SKM-1 (cell line): ENCODE measurements around the gene MAP4.
A peak's percentile ranks its signal among the peaks of the same experiment; 100 is the strongest.
"Not testable (repeated sequence)": the region's sequence is repeated elsewhere in the genome, so short reads cannot be mapped to it uniquely, and the experiment has no call there.

Source experiments
- DNase-seq: peaks from one replicate; lab custom pipeline; 2025; ENCODE audit not compliant: unreplicated experiment; lab: John Stamatoyannopoulos, UW

The MAP4 gene

DNA sequence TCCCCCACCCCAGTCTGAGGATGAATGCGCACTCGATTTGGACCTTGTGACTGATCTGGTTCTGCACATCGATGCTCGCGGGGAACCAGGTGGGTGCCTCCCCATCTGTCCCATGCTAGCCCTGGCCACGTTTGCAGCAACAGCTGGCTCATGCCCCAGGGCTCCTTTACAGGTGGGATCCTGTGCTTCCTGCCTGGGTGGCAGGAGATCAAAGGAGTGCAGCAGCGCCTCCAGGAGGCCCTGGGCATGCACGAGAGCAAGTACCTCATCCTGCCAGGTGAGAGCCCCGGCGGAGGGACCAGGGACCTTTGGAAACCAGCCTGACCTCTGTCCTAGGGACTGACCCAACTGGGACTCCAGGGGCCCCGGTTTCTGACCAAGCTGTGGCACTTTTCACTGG lies 169.0 kb downstream of the MAP4 start:
- DNase-seq = no peak

DNA sequence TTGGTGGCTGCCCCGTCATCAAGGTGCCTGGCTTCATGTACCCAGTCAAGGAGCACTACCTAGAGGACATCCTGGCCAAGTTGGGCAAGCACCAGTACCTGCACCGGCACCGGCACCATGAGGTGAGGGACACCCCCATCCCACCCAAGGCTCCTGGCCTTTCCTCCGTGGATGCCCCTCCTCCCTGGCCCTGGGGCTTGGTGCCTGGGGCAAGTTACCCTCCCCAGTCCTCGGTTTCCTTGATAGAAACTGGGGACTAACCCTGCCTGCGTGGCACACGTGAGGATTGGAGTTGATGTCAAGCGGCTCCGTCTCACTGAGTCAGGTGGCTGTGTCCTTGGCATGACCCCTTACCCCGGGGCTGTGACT lies 169.4 kb downstream of the MAP4 start:
- DNase-seq = no peak

- no peak for DNase-seq
Measured at GRCh38 chr3:47846186-47846879, 169.9 kb downstream of the MAP4 start.

DNA sequence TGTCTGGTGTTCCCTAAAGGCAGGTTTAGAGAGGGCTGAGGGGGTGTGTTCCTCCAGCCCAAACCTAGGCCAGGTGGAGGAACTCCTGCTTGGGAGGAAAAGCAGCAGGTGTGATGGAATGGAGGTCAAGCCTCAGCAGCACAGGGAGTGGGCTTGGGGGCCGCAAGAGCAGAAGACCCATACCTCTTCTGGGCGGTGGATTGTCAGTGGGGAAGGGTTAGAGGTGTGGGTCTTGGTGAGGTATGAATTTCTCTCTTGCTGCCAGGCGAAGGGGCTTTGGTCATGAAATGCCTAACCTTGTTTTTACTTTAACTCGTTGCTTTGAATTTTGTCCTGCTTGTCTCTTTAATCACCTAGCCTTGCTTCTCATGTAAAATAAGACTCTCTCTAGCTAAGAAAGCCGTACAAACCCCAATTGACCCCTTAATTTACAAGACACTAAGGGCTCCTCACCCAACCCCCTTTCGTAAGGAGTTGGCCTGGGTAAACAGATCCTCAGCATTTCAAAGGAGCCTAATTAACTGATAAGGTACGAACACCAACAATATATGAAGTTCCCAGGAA lies 174.3 kb downstream of the MAP4 start:
- DNase-seq = no peak

GRCh38 chr3:47838503-47838902 lies 177.7 kb downstream of the MAP4 start:
- no peak for DNase-seq

DNA sequence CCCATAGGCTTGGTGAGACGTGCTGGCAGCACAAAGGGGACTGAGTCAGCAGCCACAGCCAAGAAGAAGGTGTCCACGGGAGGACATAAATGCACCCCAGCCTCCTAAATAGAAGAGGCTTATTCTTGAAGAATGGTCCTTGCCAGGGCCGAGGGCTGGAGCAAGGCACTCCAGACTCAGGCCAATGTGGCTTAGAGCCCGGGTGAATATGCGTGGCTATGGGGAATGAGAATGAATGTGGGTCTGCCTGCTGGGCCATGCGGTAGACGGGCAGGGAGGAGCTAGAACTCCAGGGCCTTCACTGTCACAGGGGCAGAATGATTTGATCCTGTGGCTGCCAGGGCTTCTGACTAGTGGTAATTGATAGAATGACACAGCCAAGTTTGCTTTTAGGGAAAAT lies 179.2 kb downstream of the MAP4 start:
- no peak for DNase-seq

- not testable (repeated sequence) for DNase-seq
Measured at GRCh38 chr3:47829482-47829881, 186.7 kb downstream of the MAP4 start.

GRCh38 chr3:47825590-47825989 lies 190.6 kb downstream of the MAP4 start:
- no peak for DNase-seq

DNA sequence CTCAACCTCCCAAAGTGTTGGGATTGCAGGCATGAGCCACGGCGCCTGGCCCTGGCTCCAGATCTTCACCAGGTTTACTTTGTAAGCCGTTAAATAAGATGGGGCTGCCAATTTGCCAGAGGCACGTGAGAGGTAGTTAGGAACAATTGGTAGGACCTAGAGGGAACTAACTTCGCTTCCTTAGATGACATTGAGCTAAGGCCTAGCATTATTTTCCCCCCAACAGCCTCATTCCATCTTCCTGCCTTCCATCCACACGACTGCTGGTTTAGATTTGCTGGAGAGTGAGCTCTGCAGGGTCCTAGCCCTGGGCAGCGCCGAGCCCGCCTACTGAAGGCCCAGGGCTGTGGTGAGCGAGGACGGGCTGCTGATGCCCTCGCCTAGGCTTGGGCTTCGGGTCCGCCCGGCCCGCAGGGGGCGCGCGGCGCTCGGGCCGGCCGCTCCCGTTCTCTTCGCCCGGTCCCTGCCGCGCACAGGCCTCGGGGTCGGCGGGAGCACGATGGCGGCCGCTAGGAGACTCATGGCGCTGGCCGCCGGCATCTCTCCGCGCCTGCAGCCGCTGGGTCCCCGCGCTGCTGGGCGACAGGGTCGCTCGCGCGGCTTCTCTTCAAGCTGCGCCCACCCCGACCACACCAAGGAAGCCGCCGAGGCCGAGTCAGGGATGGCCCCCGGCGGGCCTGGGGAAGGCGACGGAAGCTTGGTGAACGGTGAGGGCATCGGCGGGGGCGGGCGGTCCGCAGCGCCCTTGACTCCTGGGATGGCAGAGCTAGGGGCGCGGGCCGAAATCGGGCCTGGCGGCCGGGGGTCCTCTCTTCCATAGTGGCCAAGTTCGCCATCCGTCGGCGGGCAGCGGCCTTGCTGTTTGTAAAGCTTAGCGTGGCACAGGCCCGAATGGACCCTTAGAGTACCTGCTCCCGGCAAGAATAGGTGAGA lies 191.4 kb downstream of the MAP4 start:
- peak; percentile 36 for DNase-seq

GRCh38 chr3:47817609-47818008 lies 198.6 kb downstream of the MAP4 start:
- no peak for DNase-seq

- DNase-seq = no peak
Measured at GRCh38 chr3:47813551-47814177, 202.6 kb downstream of the MAP4 start.

DNA sequence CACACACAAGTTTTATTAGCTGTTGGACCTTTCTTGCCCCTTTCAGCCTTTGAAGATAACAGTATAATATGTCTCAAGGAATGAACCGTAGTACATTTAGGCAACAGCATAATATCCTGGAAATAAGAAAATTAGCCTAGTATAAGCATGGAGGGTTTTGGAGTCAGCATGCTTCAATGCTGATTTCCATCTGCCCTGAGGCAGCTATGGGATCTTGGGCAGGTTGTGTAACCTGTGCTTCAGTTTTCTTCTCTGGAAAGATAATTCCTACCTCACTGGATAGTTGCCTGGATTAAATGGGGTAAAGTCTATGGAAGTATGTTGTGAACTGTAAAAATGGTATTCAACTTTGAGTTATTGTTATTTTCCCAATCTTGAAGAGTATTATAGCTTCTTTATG lies 211.6 kb downstream of the MAP4 start:
- DNase-seq = no peak

DNA sequence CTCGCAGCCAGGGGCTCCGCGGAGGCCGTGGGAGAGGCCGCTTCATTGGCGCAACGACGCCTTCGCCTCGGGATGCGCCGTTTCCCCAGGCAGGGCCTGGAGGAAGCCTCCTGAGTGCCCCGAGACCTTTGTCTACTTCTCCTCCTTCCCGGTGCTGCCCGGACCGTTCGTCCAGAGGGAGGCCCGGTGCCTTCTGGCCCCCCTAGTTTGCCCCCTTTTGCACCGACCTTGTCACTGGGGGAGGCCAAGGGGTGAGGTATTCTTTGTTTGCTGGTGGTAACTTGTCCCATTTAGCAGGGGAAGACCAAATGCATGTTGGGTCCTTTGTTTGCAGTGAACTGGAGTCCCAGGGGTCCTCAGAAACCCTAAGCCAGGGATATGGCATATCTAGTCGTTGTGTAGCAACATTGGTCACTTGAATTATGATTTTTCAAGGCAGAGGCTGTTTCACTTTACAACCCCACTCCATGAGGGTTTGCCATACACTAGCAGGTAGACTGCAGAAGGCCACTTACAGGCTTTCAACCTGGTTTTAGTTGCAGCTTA lies 212.7 kb downstream of the MAP4 start:
- no peak for DNase-seq

DNA sequence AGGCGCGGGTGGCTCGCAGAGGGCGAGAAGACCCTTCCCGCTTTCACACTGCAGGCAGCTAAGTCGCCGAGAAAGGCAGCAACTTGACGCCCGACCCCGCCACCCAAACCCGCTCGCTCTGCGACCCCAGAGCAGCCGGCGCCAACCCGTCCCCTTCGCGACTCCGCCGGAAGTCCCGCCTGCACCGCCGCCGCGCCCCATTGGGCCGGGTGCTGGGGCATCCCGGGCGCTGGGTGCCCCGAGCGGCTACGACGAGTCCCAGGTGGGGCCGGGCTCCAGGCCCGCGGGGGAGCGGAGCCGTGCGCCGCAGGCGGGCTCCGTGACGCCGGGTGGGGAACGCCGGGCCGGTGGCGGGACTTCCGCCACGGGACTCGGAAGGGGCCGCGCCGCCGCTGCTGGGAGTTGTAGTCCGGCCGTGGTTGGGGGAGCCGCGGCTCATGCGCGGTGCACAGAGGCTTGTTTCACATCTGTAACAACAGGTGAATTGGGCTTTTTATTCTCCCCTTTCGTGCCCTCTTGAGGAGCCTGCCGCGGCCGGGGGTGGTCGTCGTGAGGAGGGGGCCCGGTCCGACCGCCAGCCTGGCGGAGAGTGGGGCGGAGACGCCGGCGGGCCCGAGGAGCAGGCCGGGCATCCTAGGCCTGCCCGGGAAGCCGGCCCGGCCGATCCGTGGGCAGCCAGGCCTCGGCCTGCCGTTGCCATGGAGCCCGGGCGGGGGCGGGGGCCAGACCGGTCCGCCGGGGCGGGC lies 213.3 kb downstream of the MAP4 start, which contains the start of gene DHX30:
Gene DHX30, plus strand, starts transcription at position 405 of the 746 bp plus-strand sequence. CDS start 7,546 bp downstream, outside the sequence.
- no peak for DNase-seq
